Esophagus muscularis mucosa (tissue), 4 donors: Measurements from ENCODE around the gene DAND5. TPM values are rescaled to one million over a fixed set of nuclear protein-coding genes. Genes with fewer than 3 reads are reported as not detected.

Source experiments
- DNase-seq: peaks from one replicate; pipeline ENCODE4 v3.0.0-alpha.2; 2017; ENCODE audit errors: extremely low spot score
- H3K27ac ChIP-seq, 4 donors: fragments of 200-600 bp; sonication (generic); replicated peaks in 1 of 4; 1 replicate in 3 of 4; 2 replicates in 1 of 4; pipeline ENCODE4 v1.5.1; 2016 to 2019; ENCODE audit warnings: mild to moderate bottlenecking in 1 of 4
- H3K27me3 ChIP-seq, 4 donors: fragments of 200-600 bp; sonication (generic); one replicate each; pipeline versions ENCODE4 v1.5.1 to v1.6.0; 2016 to 2019
- H3K36me3 ChIP-seq, 4 donors: fragments of 200-600 bp; sonication (generic); one replicate each; pipeline ENCODE4 v1.5.1; 2016 to 2019
- H3K4me1 ChIP-seq, 4 donors: fragments of 200-600 bp; sonication (generic); one replicate each; pipeline ENCODE4 v1.5.1; 2016 to 2019
- H3K4me3 ChIP-seq, 4 donors: fragments of 200-600 bp; sonication (generic); 1 replicate in 2 of 4; 2 replicates in 2 of 4; pipeline ENCODE4 v1.5.1; 2016 to 2019; ENCODE audit warnings: mild to moderate bottlenecking in 4 of 4, moderate library complexity in 1 of 4
- H3K9me3 ChIP-seq, 4 donors: fragments of 200-600 bp; sonication (generic); 1 replicate in 3 of 4; 2 replicates in 1 of 4; pipeline ENCODE4 v1.5.1; 2016 to 2019
- CTCF ChIP-seq, 3 experiments: fragments of 200-600 bp in 2 of 3; fragments of 450-650 bp in 1 of 3; sonication (generic) in 2 of 3; IDR thresholded peaks; one replicate each; pipeline ENCODE4 v1.5.1; 2017 to 2019; ENCODE audit warnings: antibody characterized with exemption in 3 of 3, mild to moderate bottlenecking in 2 of 3, moderate library complexity in 1 of 3
- EP300 ChIP-seq: sonication (generic); formaldehyde crosslinking; IDR thresholded peaks from one replicate; pipeline ENCODE4 v1.6.1; 2017; ENCODE audit warnings: antibody characterized with exemption
- POLR2A ChIP-seq: fragments of 450-650 bp; IDR thresholded peaks from one replicate; pipeline ENCODE4 v1.6.1; 2017; ENCODE audit warnings: antibody characterized with exemption, moderate library complexity, mild to moderate bottlenecking, low read depth
- POLR2AphosphoS5 ChIP-seq, 2 donors: sonication (generic); formaldehyde crosslinking; IDR thresholded peaks; one replicate each; pipeline ENCODE4 v1.6.1; 2017; ENCODE audit warnings: antibody characterized with exemption in 2 of 2
- WGBS: methylation state at CpG from one replicate; pipeline ENCODE4 v1.1.5; 2018; 5-methylcytosine and 5-hydroxymethylcytosine counted together
- intact Hi-C: fragments of 100-400 bp; cut with DNase I; formaldehyde crosslinking; loops from one replicate; pipeline ENCODE4 v1.15.1; 2023
- total RNA-seq, 4 donors: library from RNA; depleted of rRNA; stranded (reverse); fragments of >200 nt; gene quantifications; one replicate each; pipeline versions ENCODE4 v1.1.0 to v1.2.1, GENCODE V29; 2016

Gene DAND5
- total RNA-seq, 4 donors from 2014 or later: 0.19 to 0.83 (median 0.29) TPM; not detected in 1

GRCh38 chr19:12987190-12987589, 17.8 kb downstream of the DAND5 start:
- peaks cover 12 to 30% (median 27%) of the 10 kb centered on the region in 4 donors for H3K4me1 ChIP-seq
- H3K27ac ChIP-seq: no peak overlapping the region
- no peak for TF ChIP-seq EP300
- intact Hi-C loops: no loop called here
- DNase-seq: no peak
- no peaks in the 10 kb centered on the region for H3K9me3 ChIP-seq
- no peak overlapping the region for H3K4me3 ChIP-seq
- no peaks in the 10 kb centered on the region for H3K36me3 ChIP-seq
- 72% methylated on average over 3 of the region's 3 CpGs for WGBS
- no peaks in the 10 kb centered on the region for H3K27me3 ChIP-seq

GRCh38 chr19:12987781-12988180, 18.4 kb downstream of the DAND5 start:
- H3K4me1 ChIP-seq: peaks cover 12 to 28% (median 26%) of the 10 kb centered on the region in 4 donors
- no peaks in the 10 kb centered on the region for H3K36me3 ChIP-seq
- no peak overlapping the region for H3K27ac ChIP-seq
- no peaks in the 10 kb centered on the region for H3K27me3 ChIP-seq
- H3K9me3 ChIP-seq: no peaks in the 10 kb centered on the region
- no peak overlapping the region for H3K4me3 ChIP-seq
- intact Hi-C loops: no loop called here
- no peak for DNase-seq
- TF ChIP-seq POLR2AphosphoS5 (IDR thresholded peaks at IDR 0.05) (no peak), EP300 (no peak), CTCF (IDR thresholded peaks at IDR 0.05) (no peak), POLR2A (no peak)
- 79% methylated on average over 5 of the region's 10 CpGs for WGBS

GRCh38 chr19:12990431-12990830, 21.1 kb downstream of the DAND5 start:
- intact Hi-C loops: no loop called here
- no peaks in the 10 kb centered on the region for H3K36me3 ChIP-seq
- peaks cover 0 to 13% (median 11%) of the 10 kb centered on the region in 4 donors for H3K4me1 ChIP-seq
- H3K9me3 ChIP-seq: no peaks in the 10 kb centered on the region
- H3K27me3 ChIP-seq: no peaks in the 10 kb centered on the region
- no peak for TF ChIP-seq POLR2A
- TF ChIP-seq EP300: no peak
- TF ChIP-seq CTCF (IDR thresholded peaks at IDR 0.05): no peak
- no peak for TF ChIP-seq POLR2AphosphoS5 (IDR thresholded peaks at IDR 0.05)
- no peak overlapping the region for H3K27ac ChIP-seq
- no peak overlapping the region for H3K4me3 ChIP-seq
- no peak for DNase-seq
- WGBS: 62% methylated on average over 19 of the region's 22 CpGs

- Histone ChIP-seq H3K27ac (no peak overlapping the region), H3K27me3 (no peaks in the 10 kb centered on the region), H3K9me3 (no peaks in the 10 kb centered on the region), H3K36me3 (no peaks in the 10 kb centered on the region), H3K4me3 (no peak overlapping the region), H3K4me1 (peaks cover 0 to 9% (median 7%) of the 10 kb centered on the region in 4 donors)
- intact Hi-C loops: no loop called here
- no peak for DNase-seq
- WGBS: 83% methylated on average over 3 of the region's 3 CpGs
- TF ChIP-seq EP300 (no peak), POLR2AphosphoS5 (IDR thresholded peaks at IDR 0.05) (no peak), POLR2A (no peak), CTCF (IDR thresholded peaks at IDR 0.05) (no peak)
Measured at GRCh38 chr19:12990853-12991252, 21.5 kb downstream of the DAND5 start.

GRCh38 chr19:12991296-12991695, 21.9 kb downstream of the DAND5 start:
- Histone ChIP-seq H3K9me3 (no peaks in the 10 kb centered on the region), H3K36me3 (no peaks in the 10 kb centered on the region), H3K27me3 (no peaks in the 10 kb centered on the region), H3K4me3 (no peak overlapping the region), H3K27ac (no peak overlapping the region), H3K4me1 (peaks cover 0 to 8% (median 7%) of the 10 kb centered on the region in 4 donors)
- intact Hi-C loops: no loop called here
- no peak for TF ChIP-seq POLR2AphosphoS5 (IDR thresholded peaks at IDR 0.05)
- TF ChIP-seq CTCF (IDR thresholded peaks at IDR 0.05): no peak
- no peak for TF ChIP-seq EP300
- TF ChIP-seq POLR2A: no peak
- no peak for DNase-seq
- WGBS: 89% methylated on average over 5 of the region's 5 CpGs
